GM23338 (cell line): ENCODE results near the gene LMNTD2. TPM values are rescaled to one million over a fixed set of nuclear protein-coding genes. Genes with fewer than 3 reads are reported as not detected.

Experiments
- ATAC-seq: fragments of 200-7000 bp; cut with Tn5 transposase; 3 replicates; pipeline ENCODE4 v1.9.1; 2020
- DNase-seq: peaks from one replicate; pipeline ENCODE4 v3.0.0-alpha.2; 2015; ENCODE audit warnings: low spot score
- H2AFZ ChIP-seq: fragments of 200-600 bp; sonication (generic); 2 replicates; pipeline ENCODE4 v1.8.0; 2016; ENCODE audit warnings: antibody characterized with exemption, mild to moderate bottlenecking, moderate library complexity
- H3F3A ChIP-seq: fragments of 200-600 bp; sonication (generic); replicated peaks from 2 replicates; pipeline ENCODE4 v1.8.0; 2017; ENCODE audit warnings: antibody characterized with exemption, mixed run types, low read depth
- H3K27ac ChIP-seq: fragments of 200-600 bp; sonication (generic); 2 replicates; pipeline ENCODE4 v1.6.1; 2016; ENCODE audit warnings: low read depth
- H3K27me3 ChIP-seq: fragments of 200-600 bp; sonication (generic); 2 replicates; pipeline ENCODE4 v1.8.0; 2016; ENCODE audit warnings: mild to moderate bottlenecking, mixed run types, moderate library complexity; ENCODE audit not compliant: insufficient read depth
- H3K36me3 ChIP-seq: fragments of 200-600 bp; sonication (generic); 2 replicates; pipeline ENCODE4 v1.8.0; 2016; ENCODE audit warnings: mild to moderate bottlenecking; ENCODE audit not compliant: insufficient read depth
- H3K4me1 ChIP-seq: fragments of 200-600 bp; sonication (generic); 2 replicates; pipeline ENCODE4 v1.8.0; 2016; ENCODE audit warnings: mild to moderate bottlenecking, moderate library complexity; ENCODE audit not compliant: insufficient read depth
- H3K4me2 ChIP-seq: fragments of 200-600 bp; sonication (generic); 2 replicates; pipeline ENCODE4 v1.7.1; 2017; ENCODE audit warnings: mixed run types
- H3K4me3 ChIP-seq: fragments of 200-600 bp; sonication (generic); 2 replicates; pipeline ENCODE4 v1.6.1; 2016; ENCODE audit warnings: mixed run types
- H3K79me2 ChIP-seq: fragments of 200-600 bp; sonication (generic); replicated peaks from 2 replicates; pipeline ENCODE4 v1.8.0; 2017; ENCODE audit warnings: mild to moderate bottlenecking; ENCODE audit not compliant: insufficient read depth
- H3K9me2 ChIP-seq: fragments of 200-600 bp; sonication (generic); 2 replicates; pipeline ENCODE4 v1.8.0; 2017; ENCODE audit not compliant: insufficient read depth
- H4K20me1 ChIP-seq: fragments of 200-600 bp; sonication (generic); replicated peaks from 2 replicates; pipeline ENCODE4 v1.8.0; 2017; ENCODE audit warnings: mild to moderate bottlenecking; ENCODE audit not compliant: insufficient read depth
- H3K27ac Mint-ChIP-seq: 2 replicates; pipeline ENCODE4 v1.8.0; 2020; ENCODE audit warnings: inconsistent platforms, mild to moderate bottlenecking, moderate library complexity, mixed read lengths
- H3K27me3 Mint-ChIP-seq: 3 replicates; pipeline ENCODE4 v1.8.0; 2022; ENCODE audit warnings: low read depth, mild to moderate bottlenecking, moderate library complexity, mixed read lengths, inconsistent platforms; ENCODE audit not compliant: insufficient read depth, poor library complexity
- H3K36me3 Mint-ChIP-seq: 3 replicates; pipeline ENCODE4 v1.8.0; 2021; ENCODE audit warnings: low read depth, mild to moderate bottlenecking, inconsistent platforms, moderate library complexity, mixed read lengths
- H3K4me1 Mint-ChIP-seq: 3 replicates; pipeline ENCODE4 v1.8.0; 2020; ENCODE audit warnings: mild to moderate bottlenecking, inconsistent platforms, mixed read lengths
- H3K4me3 Mint-ChIP-seq: 3 replicates; pipeline ENCODE4 v1.8.0; 2021; ENCODE audit warnings: moderate library complexity, mild to moderate bottlenecking, inconsistent platforms, mixed read lengths
- H3K9me3 Mint-ChIP-seq: 3 replicates; pipeline ENCODE4 v1.8.0; 2020; ENCODE audit warnings: moderate library complexity, mild to moderate bottlenecking, inconsistent platforms, mixed read lengths
- CREB1 ChIP-seq: fragments of 250-450 bp; sonication (Bioruptor Pico); IDR thresholded peaks from 2 replicates; pipeline ENCODE4 v1.5.0; 2020; ENCODE audit warnings: low read depth, mild to moderate bottlenecking, moderate library complexity
- EZH2 ChIP-seq: fragments of 200-600 bp; sonication (generic); IDR thresholded peaks from one replicate; pipeline ENCODE4 v1.8.0; 2017; ENCODE audit warnings: antibody characterized with exemption, mild to moderate bottlenecking, low read depth; ENCODE audit not compliant: unreplicated experiment
- EZH2phosphoT487 ChIP-seq: fragments of 200-600 bp; sonication (generic); IDR thresholded peaks from one replicate; pipeline ENCODE4 v1.8.1; 2018; ENCODE audit warnings: antibody characterized with exemption; ENCODE audit not compliant: unreplicated experiment
- JUNB ChIP-seq: IDR thresholded peaks from one replicate; pipeline ENCODE4 v1.6.1; 2016; ENCODE audit warnings: antibody characterized with exemption; ENCODE audit not compliant: unreplicated experiment
- NANOG ChIP-seq: IDR thresholded peaks from 2 replicates; pipeline ENCODE4 v1.6.1; 2016; ENCODE audit warnings: antibody characterized with exemption, borderline replicate concordance
- POLR2AphosphoS5 ChIP-seq: IDR thresholded peaks from 2 replicates; pipeline ENCODE4 v1.6.1; 2016; ENCODE audit warnings: antibody characterized with exemption, low read depth
- REST ChIP-seq: IDR thresholded peaks from one replicate; pipeline ENCODE4 v1.6.1; 2018; ENCODE audit warnings: antibody characterized with exemption; ENCODE audit not compliant: unreplicated experiment
- STAT1 ChIP-seq: IDR thresholded peaks from one replicate; pipeline ENCODE4 v1.6.1; 2016; ENCODE audit warnings: antibody characterized with exemption; ENCODE audit not compliant: unreplicated experiment
- ZNF114 ChIP-seq: fragments of 250-450 bp; sonication (Bioruptor Pico); IDR thresholded peaks from 2 replicates; pipeline ENCODE4 v1.5.0; 2020; ENCODE audit warnings: mild to moderate bottlenecking, moderate library complexity
- ZNF331 ChIP-seq: fragments of 250-450 bp; sonication (Bioruptor Pico); IDR thresholded peaks from 2 replicates; pipeline ENCODE4 v1.5.0; 2020; ENCODE audit warnings: low read depth, mild to moderate bottlenecking, moderate library complexity
- ZNF462 ChIP-seq: fragments of 250-450 bp; sonication (Bioruptor Pico); IDR thresholded peaks from 2 replicates; pipeline ENCODE4 v1.5.0; 2020; ENCODE audit warnings: mild to moderate bottlenecking, moderate library complexity
- polyA plus RNA-seq: library from polyadenylated mRNA; unstranded; fragments of >200 nt; fragmentation: Nextera tagmentation; extraction: Ambion mirVana; gene quantifications from 2 replicates; pipeline ENCODE4 v1.2.1, GENCODE V29; 2016
- total RNA-seq: library from RNA; depleted of rRNA; stranded (reverse); fragments of >200 nt; shearing (Covaris generic); gene quantifications from 2 replicates; pipeline ENCODE4 v1.2.3, GENCODE V29; 2014
- TF ChIP-seq, protein P1 (sequence below): IDR thresholded peaks from 2 replicates; pipeline ENCODE4 v1.6.1; 2016; ENCODE audit warnings: antibody characterized with exemption
- TF ChIP-seq, protein P2 (sequence below), 2 experiments: fragments of 200-600 bp in 1 of 2; sonication (generic) in 1 of 2; conservative IDR thresholded peaks; 2 replicates each; pipeline versions ENCODE4 v1.5.1 to v1.6.1; 2016 to 2017; ENCODE audit warnings: antibody characterized with exemption in 2 of 2, low read depth in 2 of 2, mild to moderate bottlenecking in 2 of 2, moderate library complexity in 1 of 2

LMNTD2 gene
- total and polyA plus RNA-seq, 2 experiments from 2014 or later, result 1.3 to 2.1 TPM

GRCh38 chr11:563812-564578 lies 3.5 kb upstream of the LMNTD2 start:
- Histone ChIP-seq H3K36me3 (no peaks in the 10 kb centered on the region), H3F3A (peaks cover 8% of the 10 kb centered on the region), H3K4me2 (no peak overlapping the region), H3K4me3 (no peak overlapping the region), H3K4me1 (peaks cover 13% of the 10 kb centered on the region), H3K9me2 (no peaks in the 10 kb centered on the region), H2AFZ (no peak overlapping the region), H3K27ac (no peak overlapping the region), H4K20me1 (peaks cover 12% of the 10 kb centered on the region), H3K27me3 (peaks cover under 1% of the 10 kb centered on the region; the same call in 1 of the 2 replicates), H3K79me2 (0 out of 2 replicates have a peak, but pooled peaks cover 7% of the 10 kb centered on the region)
- peaks cover 10% of the 10 kb centered on the region for H3K4me1 Mint-ChIP-seq
- H3K4me3 Mint-ChIP-seq, result no peak overlapping the region
- H3K27me3 Mint-ChIP-seq, result peaks cover 16% of the 10 kb centered on the region
- TF ChIP-seq NANOG (no peak), EZH2phosphoT487 (no peak), JUNB (no peak), POLR2AphosphoS5 (no peak), EZH2 (no peak), ZNF331 (no peak), REST (no peak), CREB1 (CRISPR knock-in tag) (no peak), STAT1 (no peak), ZNF114 (CRISPR knock-in tag) (no peak), ZNF462 (CRISPR knock-in tag) (no peak)
- TF ChIP-seq, protein P1, sequence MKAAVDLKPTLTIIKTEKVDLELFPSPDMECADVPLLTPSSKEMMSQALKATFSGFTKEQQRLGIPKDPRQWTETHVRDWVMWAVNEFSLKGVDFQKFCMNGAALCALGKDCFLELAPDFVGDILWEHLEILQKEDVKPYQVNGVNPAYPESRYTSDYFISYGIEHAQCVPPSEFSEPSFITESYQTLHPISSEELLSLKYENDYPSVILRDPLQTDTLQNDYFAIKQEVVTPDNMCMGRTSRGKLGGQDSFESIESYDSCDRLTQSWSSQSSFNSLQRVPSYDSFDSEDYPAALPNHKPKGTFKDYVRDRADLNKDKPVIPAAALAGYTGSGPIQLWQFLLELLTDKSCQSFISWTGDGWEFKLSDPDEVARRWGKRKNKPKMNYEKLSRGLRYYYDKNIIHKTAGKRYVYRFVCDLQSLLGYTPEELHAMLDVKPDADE, result no peak
- TF ChIP-seq, protein P2, sequence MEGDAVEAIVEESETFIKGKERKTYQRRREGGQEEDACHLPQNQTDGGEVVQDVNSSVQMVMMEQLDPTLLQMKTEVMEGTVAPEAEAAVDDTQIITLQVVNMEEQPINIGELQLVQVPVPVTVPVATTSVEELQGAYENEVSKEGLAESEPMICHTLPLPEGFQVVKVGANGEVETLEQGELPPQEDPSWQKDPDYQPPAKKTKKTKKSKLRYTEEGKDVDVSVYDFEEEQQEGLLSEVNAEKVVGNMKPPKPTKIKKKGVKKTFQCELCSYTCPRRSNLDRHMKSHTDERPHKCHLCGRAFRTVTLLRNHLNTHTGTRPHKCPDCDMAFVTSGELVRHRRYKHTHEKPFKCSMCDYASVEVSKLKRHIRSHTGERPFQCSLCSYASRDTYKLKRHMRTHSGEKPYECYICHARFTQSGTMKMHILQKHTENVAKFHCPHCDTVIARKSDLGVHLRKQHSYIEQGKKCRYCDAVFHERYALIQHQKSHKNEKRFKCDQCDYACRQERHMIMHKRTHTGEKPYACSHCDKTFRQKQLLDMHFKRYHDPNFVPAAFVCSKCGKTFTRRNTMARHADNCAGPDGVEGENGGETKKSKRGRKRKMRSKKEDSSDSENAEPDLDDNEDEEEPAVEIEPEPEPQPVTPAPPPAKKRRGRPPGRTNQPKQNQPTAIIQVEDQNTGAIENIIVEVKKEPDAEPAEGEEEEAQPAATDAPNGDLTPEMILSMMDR (conservative IDR thresholded peaks at IDR 0.05; ENCODE audit: low read depth in 2 of 2), result no peak
- H3K27ac Mint-ChIP-seq, result no peak overlapping the region
- no peaks in the 10 kb centered on the region; the same call in 2 of the 3 replicates for H3K36me3 Mint-ChIP-seq
- H3K9me3 Mint-ChIP-seq, result no peaks in the 10 kb centered on the region; the same call in 2 of the 3 replicates
- DNase-seq (no peak), ATAC-seq (no peak)
